ENCODE measurements around the gene PIK3AP1. TPM values are rescaled to one million over a fixed set of nuclear protein-coding genes. Genes with fewer than 3 reads are reported as not detected.

Gene PIK3AP1
- total and polyA plus RNA-seq, 2 of the 13 experiments (the other 11 are each of a cell fraction or from before 2014, with no cell fraction given) = 3.6 to 13.8 TPM

DNA sequence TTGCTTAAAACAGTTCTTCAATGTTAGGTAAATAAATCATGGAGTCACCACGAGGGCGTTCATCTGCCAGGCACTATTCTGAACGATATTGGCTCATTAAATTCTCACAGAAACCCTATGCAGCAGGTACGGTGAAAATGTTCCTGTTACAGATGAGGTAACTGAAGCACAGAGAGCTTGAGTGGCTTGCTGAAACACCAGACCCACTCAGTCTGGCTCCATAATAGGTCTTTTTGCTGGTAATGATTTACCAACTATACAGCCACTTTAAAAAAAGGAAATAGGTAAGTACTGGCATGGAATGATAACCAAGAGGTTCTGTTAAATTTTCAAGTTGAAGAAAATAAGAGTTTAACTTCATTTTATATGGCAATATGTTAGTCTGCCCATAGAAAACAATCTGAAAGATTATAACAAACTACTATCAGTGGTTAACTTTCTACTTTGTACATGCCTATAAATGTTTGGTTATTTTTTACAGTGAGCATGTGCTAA is 132.2 kb downstream of the PIK3AP1 start:
- peaks cover 34% of the 10 kb centered on the region for H3K4me1 ChIP-seq (ENCODE audit: insufficient read depth, low read length)
- ATAC-seq (peak; percentile 26; the same call in 2 of the 3 replicates), DNase-seq (ENCODE audit: low spot score) (peak; percentile 36), FAIRE-seq (no peak)
- H3K4me3 ChIP-seq (replicated peaks in 1 of 3; ENCODE audit: insufficient read depth in 1 of 3, low read depth in 2 of 3, low read length in 3 of 3) = peak overlapping the region; percentile 97
- intact Hi-C loops (cut with micrococcal nuclease; ENCODE audit: unreplicated experiment) (loop anchor here (2.0 kb wide), 1 partner anchor 25 kb away; no protein-coding TSS in a partner anchor), in situ Hi-C loops (cut with HindIII; ENCODE audit: extremely low pct_ligation_motif_present, low pct_unique_long_range_greater_than_20kb) (no loop called here)
- ChIA-PET CTCF (ENCODE audit: low intra/inter-chr PET ratio, low total read pairs) (no interaction called here), POLR2A (interaction anchor here (1.1 to 2.2 kb wide), 2 partner anchors 8 to 86 kb away, joined by 4 to 12 read pairs; no protein-coding TSS in a partner anchor)
- peaks cover 35% of the 10 kb centered on the region for H3K79me2 ChIP-seq (ENCODE audit: insufficient read depth, low read length)
- 6% methylated on average over 4 of the region's 4 CpGs for WGBS (ENCODE audit: low lambda C conversion rate)
- H3K9ac ChIP-seq (ENCODE audit: insufficient read depth, low read depth, low read length) = peak overlapping the region; percentile 99
- BruUV-seq (replicated peaks) = no TSS peak
- H4K20me1 ChIP-seq (ENCODE audit: insufficient read depth, low read length) = peaks cover 28% of the 10 kb centered on the region
- no peaks in the 10 kb centered on the region; a peak in 1 of 5 replicates for H3K27me3 ChIP-seq (ENCODE audit: control insufficient read depth in 1 of 2, insufficient read depth in 2 of 2, low read length in 2 of 2)
- H3K9me3 ChIP-seq (ENCODE audit: low read length) = no peaks in the 10 kb centered on the region
- H3K4me2 ChIP-seq (ENCODE audit: low read depth, low read length) = peak overlapping the region; percentile 90
- peak overlapping the region; percentile 79 for H2AFZ ChIP-seq (ENCODE audit: low read length)
- H3K36me3 ChIP-seq (replicated peaks in 1 of 2; ENCODE audit: control insufficient read depth in 1 of 2, insufficient read depth in 2 of 2, low read length in 2 of 2) = no peaks in the 10 kb centered on the region; a peak in 1 of 5 replicates
- H3K27ac ChIP-seq (ENCODE audit: extremely low read length, insufficient read depth, low read length) = peak overlapping the region; percentile 99
- TF ChIP-seq ZNF180 (CRISPR knock-in tag; IDR thresholded peaks at IDR 0.05; ENCODE audit: borderline replicate concordance, low read depth) (no peak), POLR2A (IDR thresholded peaks at IDR 0.05; ENCODE audit: insufficient read depth in 1 of 2, low read depth in 2 of 2, low read length in 2 of 2) (peak in 1 of 2 experiments; percentile 56; a peak in 2 of 4 replicates), ELF3 (CRISPR knock-in tag; IDR thresholded peaks at IDR 0.05) (0 out of 2 replicates have a peak, but pooled peaks have one; percentile 14), ZFP36 (IDR thresholded peaks at IDR 0.05; ENCODE audit: borderline replicate concordance, low read depth, low read length, partially characterized antibody) (no peak), GATAD2A (CRISPR knock-in tag; IDR thresholded peaks at IDR 0.05) (no peak), FOXP1 (IDR thresholded peaks at IDR 0.05) (no peak), FOXP1 (CRISPR knock-in tag; IDR thresholded peaks at IDR 0.05) (no peak), HNF1A (IDR thresholded peaks at IDR 0.05; ENCODE audit: low read depth) (0 out of 2 replicates have a peak, but pooled peaks have one; percentile 51), HNF1A (CRISPR knock-in tag; IDR thresholded peaks at IDR 0.05; ENCODE audit: borderline replicate concordance) (peak; percentile 31; the same call in 1 of the 2 replicates), SALL1 (CRISPR knock-in tag; IDR thresholded peaks at IDR 0.05) (no peak), DNMT3B (CRISPR knock-in tag; conservative IDR thresholded peaks at IDR 0.05) (no peak), ZFP37 (CRISPR knock-in tag; IDR thresholded peaks at IDR 0.05; ENCODE audit: borderline replicate concordance) (no peak), PHF5A (CRISPR knock-in tag; IDR thresholded peaks at IDR 0.05; ENCODE audit: low read depth, unreplicated experiment) (no peak), PRDM15 (CRISPR knock-in tag; IDR thresholded peaks at IDR 0.05) (peak; percentile 91)
- TF ChIP-seq, protein P1, sequence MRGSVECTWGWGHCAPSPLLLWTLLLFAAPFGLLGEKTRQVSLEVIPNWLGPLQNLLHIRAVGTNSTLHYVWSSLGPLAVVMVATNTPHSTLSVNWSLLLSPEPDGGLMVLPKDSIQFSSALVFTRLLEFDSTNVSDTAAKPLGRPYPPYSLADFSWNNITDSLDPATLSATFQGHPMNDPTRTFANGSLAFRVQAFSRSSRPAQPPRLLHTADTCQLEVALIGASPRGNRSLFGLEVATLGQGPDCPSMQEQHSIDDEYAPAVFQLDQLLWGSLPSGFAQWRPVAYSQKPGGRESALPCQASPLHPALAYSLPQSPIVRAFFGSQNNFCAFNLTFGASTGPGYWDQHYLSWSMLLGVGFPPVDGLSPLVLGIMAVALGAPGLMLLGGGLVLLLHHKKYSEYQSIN (CRISPR knock-in tag; IDR thresholded peaks at IDR 0.05; ENCODE audit: borderline replicate concordance) = no peak
